Measurements from ENCODE around the gene BAMBI.
"Not testable (repeated sequence)": the region's sequence is repeated elsewhere in the genome, so short reads cannot be mapped to it uniquely, and the experiment has no call there.

- TF ChIP-seq POLR2A (IDR thresholded peaks at IDR 0.05) = not testable (repeated sequence)
- TF ChIP-seq, protein P1, sequence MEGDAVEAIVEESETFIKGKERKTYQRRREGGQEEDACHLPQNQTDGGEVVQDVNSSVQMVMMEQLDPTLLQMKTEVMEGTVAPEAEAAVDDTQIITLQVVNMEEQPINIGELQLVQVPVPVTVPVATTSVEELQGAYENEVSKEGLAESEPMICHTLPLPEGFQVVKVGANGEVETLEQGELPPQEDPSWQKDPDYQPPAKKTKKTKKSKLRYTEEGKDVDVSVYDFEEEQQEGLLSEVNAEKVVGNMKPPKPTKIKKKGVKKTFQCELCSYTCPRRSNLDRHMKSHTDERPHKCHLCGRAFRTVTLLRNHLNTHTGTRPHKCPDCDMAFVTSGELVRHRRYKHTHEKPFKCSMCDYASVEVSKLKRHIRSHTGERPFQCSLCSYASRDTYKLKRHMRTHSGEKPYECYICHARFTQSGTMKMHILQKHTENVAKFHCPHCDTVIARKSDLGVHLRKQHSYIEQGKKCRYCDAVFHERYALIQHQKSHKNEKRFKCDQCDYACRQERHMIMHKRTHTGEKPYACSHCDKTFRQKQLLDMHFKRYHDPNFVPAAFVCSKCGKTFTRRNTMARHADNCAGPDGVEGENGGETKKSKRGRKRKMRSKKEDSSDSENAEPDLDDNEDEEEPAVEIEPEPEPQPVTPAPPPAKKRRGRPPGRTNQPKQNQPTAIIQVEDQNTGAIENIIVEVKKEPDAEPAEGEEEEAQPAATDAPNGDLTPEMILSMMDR (IDR thresholded peaks at IDR 0.05) = not testable (repeated sequence)
Observed at GRCh38 chr10:28658824-28659223, 18.5 kb upstream of the BAMBI start.

All from esophagus squamous epithelium (tissue), 4 donors.